Bronchus fibroblast of lung (primary cell): Measurements from ENCODE around the gene PGRMC1. TPM values are rescaled to one million over a fixed set of nuclear protein-coding genes. Genes with fewer than 3 reads are reported as not detected.

Source experiments
- total RNA-seq: library from RNA; depleted of rRNA; stranded (reverse); fragments of >200 nt; gene quantifications from 2 replicates; pipeline ENCODE4 v1.2.3, GENCODE V29; 2015

Gene PGRMC1
- total RNA-seq = 195 and 220 TPM in 2 replicates

DNA sequence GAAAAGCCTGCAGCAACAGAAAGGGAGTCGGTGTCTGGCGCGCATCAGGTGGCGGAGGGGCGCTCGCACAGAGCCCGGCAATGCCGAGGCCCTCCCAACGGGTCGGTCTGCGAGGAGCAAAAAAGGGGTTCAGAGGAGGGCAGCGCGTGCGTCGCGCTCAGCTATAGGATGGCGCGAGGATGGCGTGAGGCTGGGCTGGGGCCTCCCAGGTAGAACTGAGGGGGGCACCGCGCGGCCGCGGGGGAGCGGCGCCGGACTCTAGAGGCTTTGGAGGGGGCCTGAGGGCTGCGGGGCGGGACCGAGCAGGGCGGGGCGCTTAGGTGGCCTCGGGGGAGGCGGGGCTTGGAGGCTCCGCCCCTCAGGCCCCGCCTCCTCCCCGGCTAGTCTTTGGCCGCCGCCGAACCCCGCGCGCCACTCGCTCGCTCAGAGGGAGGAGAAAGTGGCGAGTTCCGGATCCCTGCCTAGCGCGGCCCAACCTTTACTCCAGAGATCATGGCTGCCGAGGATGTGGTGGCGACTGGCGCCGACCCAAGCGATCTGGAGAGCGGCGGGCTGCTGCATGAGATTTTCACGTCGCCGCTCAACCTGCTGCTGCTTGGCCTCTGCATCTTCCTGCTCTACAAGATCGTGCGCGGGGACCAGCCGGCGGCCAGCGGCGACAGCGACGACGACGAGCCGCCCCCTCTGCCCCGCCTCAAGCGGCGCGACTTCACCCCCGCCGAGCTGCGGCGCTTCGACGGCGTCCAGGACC lies at the start of gene PGRMC1:
TSS of gene PGRMC1 (plus strand) at position 414 of the 751 bp plus-strand sequence. CDS start at position 493, 79 bp downstream.

Other genes with a start within 250 kb of the PGRMC1 start
- not detected in 2 replicates for gene CT47C1, start 163.3 kb upstream of the PGRMC1 start, total RNA-seq
- not detected in 2 replicates for gene KIAA1210, start 108.5 kb upstream of the PGRMC1 start, total RNA-seq
- gene SLC25A43, start 163.1 kb downstream of the PGRMC1 start, total RNA-seq = 18.8 and 21.0 TPM in 2 replicates
- gene SLC25A5, start 232.2 kb downstream of the PGRMC1 start, total RNA-seq = 478 and 519 TPM in 2 replicates